Keratinocyte (primary cell): Measurements from ENCODE around the gene SLX4IP. TPM values are rescaled to one million over a fixed set of nuclear protein-coding genes. Genes with fewer than 3 reads are reported as not detected.

Experiments used
- DNase-seq: peaks from one replicate; pipeline ENCODE4 v3.0.0-alpha.2; 2011; ENCODE audit warnings: low read depth, missing footprints, low spot score
- FAIRE-seq: peaks from 2 replicates; lab custom pipeline; 2011; peaks lifted over from hg19 to GRCh38; lab: Jason Lieb, UNC
- H2AFZ ChIP-seq: 2 replicates; pipeline ENCODE4 v1.6.0; 2012; ENCODE audit warnings: low read length, control low read depth, inconsistent platforms; ENCODE audit not compliant: control insufficient read depth
- H3K27ac ChIP-seq: 2 replicates; pipeline ENCODE4 v1.5.1; 2011; ENCODE audit warnings: low read length; ENCODE audit not compliant: control insufficient read depth, insufficient read depth
- H3K27me3 ChIP-seq: 3 replicates; pipeline ENCODE4 v1.6.0; 2011; ENCODE audit warnings: low read length; ENCODE audit not compliant: control insufficient read depth, insufficient read depth; ENCODE audit errors: extremely low read depth
- H3K36me3 ChIP-seq, 2 experiments: 2 replicates in 1 of 2; 3 replicates in 1 of 2; pipeline ENCODE4 v1.5.1; 2011; ENCODE audit warnings: low read length in 2 of 2, mild to moderate bottlenecking in 1 of 2; ENCODE audit not compliant: control insufficient read depth in 2 of 2, insufficient read depth in 2 of 2; ENCODE audit errors: extremely low read depth in 1 of 2
- H3K4me1 ChIP-seq: 3 replicates; pipeline ENCODE4 v1.5.1; 2011; ENCODE audit warnings: low read length; ENCODE audit not compliant: control insufficient read depth, insufficient read depth; ENCODE audit errors: extremely low read depth
- H3K4me2 ChIP-seq: 3 replicates; pipeline ENCODE4 v1.6.0; 2011; ENCODE audit warnings: low read depth, low read length; ENCODE audit not compliant: control insufficient read depth, insufficient read depth; ENCODE audit errors: extremely low read depth
- H3K4me3 ChIP-seq, 3 experiments: fragments of 200-600 bp in 1 of 3; sonication (generic) in 1 of 3; 2 replicates in 2 of 3; 3 replicates in 1 of 3; pipeline ENCODE4 v1.5.1; 2011 to 2016; ENCODE audit warnings: low read length in 3 of 3, mild to moderate bottlenecking in 3 of 3, control low read depth in 2 of 3, inconsistent platforms in 1 of 3, low read depth in 1 of 3, mixed read lengths in 1 of 3, mixed run types in 1 of 3, moderate library complexity in 1 of 3; ENCODE audit not compliant: control insufficient read depth in 2 of 3, insufficient read depth in 2 of 3; ENCODE audit errors: extremely low read depth in 1 of 3
- H3K79me2 ChIP-seq: 2 replicates; pipeline ENCODE4 v1.6.0; 2012; ENCODE audit warnings: low read length; ENCODE audit not compliant: control insufficient read depth, insufficient read depth
- H3K9ac ChIP-seq: 3 replicates; pipeline ENCODE4 v1.6.0; 2011; ENCODE audit warnings: low read length; ENCODE audit not compliant: control insufficient read depth, insufficient read depth; ENCODE audit errors: extremely low read depth
- H3K9me1 ChIP-seq: 3 replicates; pipeline ENCODE4 v1.6.0; 2011; ENCODE audit warnings: low read length; ENCODE audit not compliant: control insufficient read depth, insufficient read depth; ENCODE audit errors: extremely low read depth
- H3K9me3 ChIP-seq: 2 replicates; pipeline ENCODE4 v1.5.1; 2012; ENCODE audit warnings: low read depth, low read length; ENCODE audit not compliant: control insufficient read depth
- H4K20me1 ChIP-seq: 3 replicates; pipeline ENCODE4 v1.6.0; 2011; ENCODE audit warnings: low read length; ENCODE audit not compliant: control insufficient read depth, insufficient read depth; ENCODE audit errors: extremely low read depth
- CTCF ChIP-seq, 3 experiments: IDR thresholded peaks in 1 of 3; conservative IDR thresholded peaks in 1 of 3; optimal IDR thresholded peaks in 1 of 3; 2 replicates in 2 of 3; 3 replicates in 1 of 3; pipeline versions ENCODE3 to v1.5.1; 2011; ENCODE audit warnings: low read length in 3 of 3, mild to moderate bottlenecking in 3 of 3, moderate library complexity in 2 of 3, control low read depth in 1 of 3, inconsistent platforms in 1 of 3; ENCODE audit not compliant: insufficient read depth in 2 of 3; ENCODE audit errors: extremely low read depth in 1 of 3
- EZH2 ChIP-seq: IDR thresholded peaks from one replicate; pipeline ENCODE4 v1.6.1; 2012; ENCODE audit warnings: inconsistent platforms, mild to moderate bottlenecking, low read length, moderate library complexity
- dilution Hi-C: fragments of 300-500 bp; cut with MboI; formaldehyde crosslinking; loops from one replicate; pipeline ENCODE4 v1.7.0; 2020; ENCODE audit warnings: low sequenced_read_pairs; ENCODE audit not compliant: extremely low pct_ligation_motif_present
- polyA plus RNA-seq, 5 experiments: library from polyadenylated mRNA; depleted of rRNA in 3 of 5; stranded (reverse) in 3 of 5; stranded (forward) in 1 of 5; unstranded in 1 of 5; fragments of >200 nt; gene quantifications; 1 replicate in 1 of 5; 2 replicates in 3 of 5; 3 replicates in 1 of 5; pipeline versions ENCODE4 v1.2.1 to v1.2.3, GENCODE V29; 2011 to 2012; ENCODE audit warnings: missing spikeins in 2 of 5, low read depth in 1 of 5, low replicate concordance in 1 of 5

The SLX4IP gene
- polyA plus RNA-seq, 1 donor (not counting 4 experiments of a cell fraction or from before 2014, with no cell fraction given) = 3.0 TPM

GRCh38 chr20:10658051-10658823 lies 223.1 kb downstream of the SLX4IP start:
- Histone ChIP-seq H3K9me1 (peaks cover 15% of the 10 kb centered on the region), H2AFZ (no peak overlapping the region), H3K9ac (peak overlapping the region; percentile 49), H3K36me3 (peaks cover 49 to 87% of the 10 kb centered on the region in 2 experiments), H3K27me3 (no peaks in the 10 kb centered on the region), H3K79me2 (peaks cover 99% of the 10 kb centered on the region), H3K27ac (peak overlapping the region; percentile 62), H3K4me1 (peaks cover 97% of the 10 kb centered on the region), H3K9me3 (no peaks in the 10 kb centered on the region), H4K20me1 (peaks cover 75% of the 10 kb centered on the region), H3K4me2 (peak overlapping the region; percentile 31), H3K4me3 (peak overlapping the region in 1 of 3 experiments; percentile 9)
- DNase-seq = no peak
- dilution Hi-C loops = no loop called here
- TF ChIP-seq CTCF (optimal IDR thresholded peaks at IDR 0.05 in 1 of 3, IDR thresholded peaks at IDR 0.05 in 1 of 3, conservative IDR thresholded peaks at IDR 0.05 in 1 of 3; ENCODE audit: extremely low read depth in 1 of 3, insufficient read depth in 2 of 3, low read length in 3 of 3) (no peak), EZH2 (no peak)
- FAIRE-seq = peak; percentile 66

- Histone ChIP-seq H3K9me1 (peaks cover 15% of the 10 kb centered on the region), H3K4me3 (no peak overlapping the region), H3K27me3 (no peaks in the 10 kb centered on the region), H2AFZ (no peak overlapping the region), H3K4me1 (peaks cover 99% of the 10 kb centered on the region), H3K27ac (peak overlapping the region; percentile 62), H3K79me2 (peaks cover 99% of the 10 kb centered on the region), H3K36me3 (peaks cover 50 to 91% of the 10 kb centered on the region in 2 experiments), H3K9ac (no peak overlapping the region), H3K9me3 (no peaks in the 10 kb centered on the region), H3K4me2 (peak overlapping the region; percentile 17), H4K20me1 (peaks cover 78% of the 10 kb centered on the region)
- TF ChIP-seq CTCF (optimal IDR thresholded peaks at IDR 0.05 in 1 of 3, IDR thresholded peaks at IDR 0.05 in 1 of 3, conservative IDR thresholded peaks at IDR 0.05 in 1 of 3; ENCODE audit: extremely low read depth in 1 of 3, insufficient read depth in 2 of 3, low read length in 3 of 3) = no peak
- TF ChIP-seq EZH2 = no peak
- dilution Hi-C loops = no loop called here
- no peak for FAIRE-seq
- DNase-seq = no peak
Observed at GRCh38 chr20:10658876-10659632, 223.9 kb downstream of the SLX4IP start.
